NT2/D1 (cell line): Measurements from ENCODE around the gene LDHAL6B.

Experiments used
- SUZ12 ChIP-seq: IDR thresholded peaks from 2 replicates; pipeline ENCODE4 v1.6.1; 2011; ENCODE audit not compliant: insufficient read length, insufficient read depth; ENCODE audit errors: extremely low read depth
- ZNF274 ChIP-seq: IDR thresholded peaks from 2 replicates; pipeline ENCODE4 v1.6.1; 2011; ENCODE audit warnings: mild to moderate bottlenecking, low read depth, low read length

DNA sequence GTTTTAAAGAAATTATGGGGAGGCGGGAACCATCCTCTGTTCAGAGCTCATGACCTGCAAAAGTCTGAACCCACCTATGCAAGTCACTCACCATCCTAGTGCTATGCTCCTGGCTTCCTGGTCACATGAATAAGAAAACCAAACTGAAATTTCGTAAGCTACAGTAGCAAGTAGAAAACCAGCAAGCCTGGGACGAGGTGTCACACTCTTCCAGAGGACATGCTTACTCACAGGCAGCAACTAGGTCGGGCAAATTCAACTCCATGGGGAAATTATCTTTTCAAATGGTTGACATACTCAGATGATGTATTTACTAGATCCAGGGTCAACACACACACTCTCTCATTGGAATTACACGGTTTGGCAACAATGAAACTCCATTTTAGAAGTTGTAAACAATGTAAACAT, 31.3 kb downstream of the LDHAL6B start:
- no peak for TF ChIP-seq SUZ12
- no peak for TF ChIP-seq ZNF274
